Uterus (tissue), 2 donors: ENCODE measurements around the gene KRT84.

ENCODE experiments used
- CTCF ChIP-seq, 4 experiments: fragments of 200-600 bp in 2 of 4; fragments of 450-650 bp in 2 of 4; sonication (generic) in 2 of 4; IDR thresholded peaks; one replicate each; pipeline ENCODE4 v1.5.1; 2016 to 2019; ENCODE audit warnings: antibody characterized with exemption in 4 of 4, mild to moderate bottlenecking in 2 of 4, moderate library complexity in 1 of 4
- POLR2A ChIP-seq, 2 donors: fragments of 450-650 bp; IDR thresholded peaks; one replicate each; pipeline ENCODE4 v1.6.1; 2016; ENCODE audit warnings: antibody characterized with exemption in 2 of 2, mild to moderate bottlenecking in 1 of 2, moderate library complexity in 1 of 2

- TF ChIP-seq CTCF (IDR thresholded peaks at IDR 0.05), result no peak
- no peak for TF ChIP-seq POLR2A (IDR thresholded peaks at IDR 0.05)
Observed at GRCh38 chr12:52367876-52368275, 17.6 kb downstream of the KRT84 start.
